Cardiac fibroblast (primary cell): ENCODE results near the gene HIP1.
"Not testable (repeated sequence)": the region's sequence is repeated elsewhere in the genome, so short reads cannot be mapped to it uniquely, and the experiment has no call there.

Experiments used
- DNase-seq, 2 donors: peaks; one replicate each; pipeline versions ENCODE4 v3.0.0 to v3.0.0-alpha.2; 2010; ENCODE audit warnings: low read depth in 2 of 2
- H3K4me3 ChIP-seq, 2 donors: replicated peaks in 1 of 2; 1 replicate in 1 of 2; 2 replicates in 1 of 2; pipeline ENCODE4 v1.5.1; 2011; ENCODE audit warnings: low read depth in 2 of 2, low read length in 2 of 2, mild to moderate bottlenecking in 2 of 2, moderate library complexity in 1 of 2
- TF ChIP-seq, protein P1 (sequence below): IDR thresholded peaks from one replicate; pipeline ENCODE4 v1.5.1; 2011; ENCODE audit warnings: low read depth, mild to moderate bottlenecking, low read length, inconsistent platforms

HIP1 gene

DNA sequence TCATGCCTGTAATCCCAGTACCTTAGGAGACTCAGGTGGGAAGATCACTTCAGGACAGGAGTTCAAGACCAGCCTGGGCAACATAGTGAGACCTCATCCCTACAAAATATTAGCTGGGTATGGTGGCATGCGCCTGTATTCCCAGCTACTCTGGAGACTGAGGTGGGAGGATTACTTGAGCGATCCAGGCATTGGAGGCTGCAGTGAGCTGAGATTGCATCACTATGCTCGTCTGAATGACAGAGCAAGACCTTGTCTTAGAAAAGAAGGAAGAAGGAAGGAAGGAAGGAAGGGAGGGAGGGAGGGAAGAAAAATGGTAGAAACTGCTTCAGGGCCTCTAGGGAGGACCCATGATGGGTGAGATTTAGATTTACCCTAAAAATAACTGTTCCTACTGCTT is 134.3 kb downstream of the HIP1 start:
- TF ChIP-seq, protein P1, sequence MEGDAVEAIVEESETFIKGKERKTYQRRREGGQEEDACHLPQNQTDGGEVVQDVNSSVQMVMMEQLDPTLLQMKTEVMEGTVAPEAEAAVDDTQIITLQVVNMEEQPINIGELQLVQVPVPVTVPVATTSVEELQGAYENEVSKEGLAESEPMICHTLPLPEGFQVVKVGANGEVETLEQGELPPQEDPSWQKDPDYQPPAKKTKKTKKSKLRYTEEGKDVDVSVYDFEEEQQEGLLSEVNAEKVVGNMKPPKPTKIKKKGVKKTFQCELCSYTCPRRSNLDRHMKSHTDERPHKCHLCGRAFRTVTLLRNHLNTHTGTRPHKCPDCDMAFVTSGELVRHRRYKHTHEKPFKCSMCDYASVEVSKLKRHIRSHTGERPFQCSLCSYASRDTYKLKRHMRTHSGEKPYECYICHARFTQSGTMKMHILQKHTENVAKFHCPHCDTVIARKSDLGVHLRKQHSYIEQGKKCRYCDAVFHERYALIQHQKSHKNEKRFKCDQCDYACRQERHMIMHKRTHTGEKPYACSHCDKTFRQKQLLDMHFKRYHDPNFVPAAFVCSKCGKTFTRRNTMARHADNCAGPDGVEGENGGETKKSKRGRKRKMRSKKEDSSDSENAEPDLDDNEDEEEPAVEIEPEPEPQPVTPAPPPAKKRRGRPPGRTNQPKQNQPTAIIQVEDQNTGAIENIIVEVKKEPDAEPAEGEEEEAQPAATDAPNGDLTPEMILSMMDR = no peak
- no peak overlapping the region for H3K4me3 ChIP-seq
- DNase-seq = peak in 1 of 2 donors; percentile 13

- not testable (repeated sequence) for H3K4me3 ChIP-seq, DNase-seq
Measured at GRCh38 chr7:75602831-75603230, 135.9 kb downstream of the HIP1 start.

GRCh38 chr7:75601539-75601938 is 137.2 kb downstream of the HIP1 start:
- DNase-seq = no peak
- TF ChIP-seq, protein P1 = no peak
- H3K4me3 ChIP-seq = no peak overlapping the region

- DNase-seq, H3K4me3 ChIP-seq: not testable (repeated sequence)
Measured at GRCh38 chr7:75600748-75601147, 138.0 kb downstream of the HIP1 start.

GRCh38 chr7:75599244-75599781 is 139.4 kb downstream of the HIP1 start:
- H3K4me3 ChIP-seq = no peak overlapping the region
- TF ChIP-seq, protein P1 = no peak
- no peak for DNase-seq

- DNase-seq = peak; percentile 9 to 17
- H3K4me3 ChIP-seq = no peak overlapping the region
- TF ChIP-seq, protein P1 = no peak
Measured at GRCh38 chr7:75596727-75597614, 141.8 kb downstream of the HIP1 start.

DNA sequence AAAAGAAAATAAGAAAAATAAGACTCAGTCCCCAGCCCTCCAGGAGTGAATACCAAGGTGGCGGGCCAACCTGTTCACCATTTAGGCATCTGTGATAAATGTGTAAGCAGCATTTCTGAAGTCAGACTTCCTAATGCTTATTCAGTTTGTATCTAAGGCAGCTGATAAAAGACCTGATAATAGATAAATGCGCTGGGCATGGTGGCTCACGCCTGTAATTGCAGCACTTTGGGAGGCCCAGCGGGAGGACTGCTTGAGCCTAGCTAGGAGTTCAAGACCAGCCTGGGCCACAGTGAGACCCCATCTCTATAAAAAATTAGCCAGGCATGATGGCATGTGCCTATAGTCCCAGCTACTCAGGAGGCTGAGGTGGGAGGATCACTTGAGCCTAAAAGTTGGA is 143.0 kb downstream of the HIP1 start:
- TF ChIP-seq, protein P1 = no peak
- DNase-seq = no peak

DNA sequence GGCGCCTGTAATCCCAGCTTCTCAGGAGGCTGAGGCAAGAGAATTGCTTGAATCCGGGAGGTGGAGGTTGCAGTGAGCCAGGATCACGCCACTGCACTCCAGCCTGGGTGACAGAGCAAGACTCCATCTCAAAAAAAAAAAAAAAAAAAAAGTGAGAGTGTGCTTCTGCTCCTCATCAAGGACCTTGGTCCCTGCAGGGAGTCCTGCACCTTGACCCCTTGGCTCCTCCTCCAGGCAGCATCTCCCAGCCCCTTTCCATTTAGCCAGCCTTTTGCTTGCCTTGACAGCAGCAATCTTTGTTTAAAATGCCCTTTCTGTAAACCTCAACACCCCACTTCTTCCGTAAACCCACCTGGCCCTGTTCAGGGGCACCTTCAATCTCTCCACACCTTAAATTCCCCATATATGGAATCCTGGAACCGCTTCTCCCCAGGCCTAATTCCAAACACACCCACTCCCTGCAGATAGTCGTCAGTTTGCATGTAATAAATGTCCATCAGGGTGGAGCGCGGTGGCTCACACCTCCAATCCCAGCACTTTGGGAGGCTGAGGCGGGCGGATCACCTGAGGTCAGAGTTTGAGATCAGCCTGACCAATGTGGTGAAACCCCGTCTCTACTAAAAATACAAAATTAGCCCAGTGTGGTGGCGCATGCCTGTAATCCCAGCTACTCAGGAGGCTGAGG is 145.1 kb downstream of the HIP1 start:
- not testable (repeated sequence) for DNase-seq, H3K4me3 ChIP-seq

More for the DNA sequence above, 143.0 kb downstream of the HIP1 start:
- no peak overlapping the region for H3K4me3 ChIP-seq
